ENCODE results near the gene NEDD9. TPM values are rescaled to one million over a fixed set of nuclear protein-coding genes. Genes with fewer than 3 reads are reported as not detected.

NEDD9 gene
- total and polyA plus RNA-seq, 2 experiments from 2014 or later = 4.4 to 13.0 TPM

GRCh38 chr6:11231108-11231463 lies 1.4 kb downstream of the NEDD9 start:
- H3K4me3 Mint-ChIP-seq = peak overlapping the region; percentile 88
- no peak overlapping the region for H3K27ac Mint-ChIP-seq
- Histone ChIP-seq H3K79me2 (replicated peaks; ENCODE audit: insufficient read depth) (peaks cover 39% of the 10 kb centered on the region), H3K4me3 (peak overlapping the region; percentile 57), H4K20me1 (replicated peaks; ENCODE audit: insufficient read depth) (no peaks in the 10 kb centered on the region), H3K4me2 (peak overlapping the region; percentile 74), H3K9me2 (ENCODE audit: insufficient read depth) (no peaks in the 10 kb centered on the region), H3F3A (replicated peaks; ENCODE audit: low read depth) (no peaks in the 10 kb centered on the region), H2AFZ (no peak overlapping the region), H3K4me1 (ENCODE audit: insufficient read depth) (peaks cover 52% of the 10 kb centered on the region), H3K27me3 (ENCODE audit: insufficient read depth) (no peaks in the 10 kb centered on the region), H3K27ac (ENCODE audit: low read depth) (no peak overlapping the region), H3K36me3 (ENCODE audit: insufficient read depth) (no peaks in the 10 kb centered on the region)
- TF ChIP-seq JUNB (IDR thresholded peaks at IDR 0.05; ENCODE audit: unreplicated experiment) (no peak), ZNF462 (CRISPR knock-in tag; IDR thresholded peaks at IDR 0.05) (no peak), ZNF331 (CRISPR knock-in tag; IDR thresholded peaks at IDR 0.05; ENCODE audit: low read depth) (no peak), REST (IDR thresholded peaks at IDR 0.05; ENCODE audit: unreplicated experiment) (no peak), POLR2AphosphoS5 (IDR thresholded peaks at IDR 0.05; ENCODE audit: low read depth) (no peak), ETS1 (IDR thresholded peaks at IDR 0.05) (no peak), CREB1 (CRISPR knock-in tag; IDR thresholded peaks at IDR 0.05; ENCODE audit: low read depth) (no peak), EZH2phosphoT487 (IDR thresholded peaks at IDR 0.05; ENCODE audit: unreplicated experiment) (no peak), EZH2 (IDR thresholded peaks at IDR 0.05; ENCODE audit: low read depth, unreplicated experiment) (no peak), CTCF (conservative IDR thresholded peaks at IDR 0.05; ENCODE audit: low read depth in 2 of 2) (no peak), ZNF114 (CRISPR knock-in tag; IDR thresholded peaks at IDR 0.05) (no peak), NANOG (IDR thresholded peaks at IDR 0.05; ENCODE audit: borderline replicate concordance) (no peak), STAT1 (IDR thresholded peaks at IDR 0.05; ENCODE audit: unreplicated experiment) (no peak)
- no peaks in the 10 kb centered on the region for H3K9me3 Mint-ChIP-seq
- H3K36me3 Mint-ChIP-seq (ENCODE audit: low read depth) = no peaks in the 10 kb centered on the region
- H3K4me1 Mint-ChIP-seq = peaks cover 48% of the 10 kb centered on the region
- no peak for ATAC-seq
- H3K27me3 Mint-ChIP-seq (ENCODE audit: insufficient read depth, low read depth, poor library complexity) = peaks cover 8% of the 10 kb centered on the region
- no peak for DNase-seq (ENCODE audit: low spot score)

Data from GM23338 (cell line).